Measurements from ENCODE around the gene IFNA6.

- no peak for TF ChIP-seq EZH2phosphoT487 (IDR thresholded peaks at IDR 0.05; ENCODE audit: borderline replicate concordance)
- TF ChIP-seq CTCF (conservative IDR thresholded peaks at IDR 0.05; ENCODE audit: low read length), result peak; percentile 65
Measured at GRCh38 chr9:21395778-21396717, 45.4 kb upstream of the IFNA6 start.
